G401.6 (cell line): ENCODE measurements around the gene NUPR1.
"Not testable (repeated sequence)": the region's sequence is repeated elsewhere in the genome, so short reads cannot be mapped to it uniquely, and the experiment has no call there.

ENCODE experiments used
- FAIRE-seq: peaks from 2 replicates; lab custom pipeline; 2012; peaks lifted over from hg19 to GRCh38; lab: Jason Lieb, UNC

Gene NUPR1

GRCh38 chr16:28497861-28498599 is 40.7 kb downstream of the NUPR1 start:
- no peak for FAIRE-seq

GRCh38 chr16:28497386-28497785 is 41.4 kb downstream of the NUPR1 start:
- FAIRE-seq: no peak

- FAIRE-seq: no peak
Measured at GRCh38 chr16:28496844-28497243, 41.9 kb downstream of the NUPR1 start.

- no peak for FAIRE-seq
Measured at GRCh38 chr16:28495795-28496749, 42.7 kb downstream of the NUPR1 start.

- no peak for FAIRE-seq
Measured at GRCh38 chr16:28495098-28495793, 43.5 kb downstream of the NUPR1 start.

- no peak for FAIRE-seq
Measured at GRCh38 chr16:28494121-28494851, 44.5 kb downstream of the NUPR1 start, which contains the start of gene APOBR. Gene APOBR (plus strand): TSS chr16:28494643. CDS start chr16:28494682, 39 bp downstream.

- no peak for FAIRE-seq
Measured at GRCh38 chr16:28492511-28492910, 46.3 kb downstream of the NUPR1 start.

GRCh38 chr16:28491970-28492474 is 46.8 kb downstream of the NUPR1 start, which contains the start of gene CLN3:
Gene CLN3 (minus strand): TSS chr16:28492074. CDS start chr16:28491759, 315 bp downstream.
- peak; percentile 79 for FAIRE-seq

- no peak for FAIRE-seq
Measured at GRCh38 chr16:28491230-28491969, 47.4 kb downstream of the NUPR1 start.

GRCh38 chr16:28486266-28486665 is 52.5 kb downstream of the NUPR1 start:
- FAIRE-seq: no peak

GRCh38 chr16:28483361-28483760 is 55.4 kb downstream of the NUPR1 start:
- not testable (repeated sequence) for FAIRE-seq
